Raji (cell line): Measurements from ENCODE around the gene NUP85.
A peak's percentile ranks its signal among the peaks of the same experiment; 100 is the strongest.

Source experiments
- POLR2A ChIP-seq: IDR thresholded peaks from 2 replicates; pipeline ENCODE4 v1.6.1; 2011; ENCODE audit warnings: low read depth, low read length, control low read depth; ENCODE audit not compliant: insufficient read depth

NUP85 gene

DNA sequence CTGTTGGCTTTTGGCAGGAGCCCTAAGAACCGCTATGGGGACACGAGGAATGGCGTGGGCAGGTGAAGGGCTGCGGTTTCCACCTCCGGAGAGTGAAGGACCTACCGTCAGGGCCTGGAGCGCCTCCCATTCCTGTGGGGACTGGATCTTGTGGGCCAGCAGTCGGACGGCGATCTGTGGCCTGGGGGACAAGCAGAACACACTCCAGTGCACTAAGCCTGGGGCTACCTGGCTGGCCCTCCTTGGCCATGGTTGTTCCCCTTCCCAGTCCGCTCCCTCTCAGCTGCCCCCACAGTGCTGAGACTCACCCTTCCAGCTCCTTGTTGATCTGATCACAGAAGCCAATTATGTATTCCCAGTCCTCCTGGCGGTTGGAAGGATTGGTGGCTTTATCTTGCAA is 40.9 kb downstream of the NUP85 start:
- TF ChIP-seq POLR2A: no peak

GRCh38 chr17:75249564-75249963 is 44.1 kb downstream of the NUP85 start:
- no peak for TF ChIP-seq POLR2A

GRCh38 chr17:75250009-75250471 is 44.6 kb downstream of the NUP85 start:
- TF ChIP-seq POLR2A: no peak

GRCh38 chr17:75252039-75252816 is 46.7 kb downstream of the NUP85 start:
- no peak for TF ChIP-seq POLR2A

GRCh38 chr17:75260641-75261335 is 55.3 kb downstream of the NUP85 start:
- TF ChIP-seq POLR2A: no peak

- TF ChIP-seq POLR2A: peak; percentile 82
These were observed 56.0 kb downstream of the NUP85 start, which contains the start of the genes GGA3 and MRPS7 for GRCh38 chr17:75261336-75262111. Gene GGA3 (minus strand): TSS chr17:75261606. CDS start chr17:75261587, 19 bp downstream. Gene MRPS7 (plus strand): TSS chr17:75261879. CDS start chr17:75261901, 22 bp downstream.

- no peak for TF ChIP-seq POLR2A
These were observed 56.7 kb downstream of the NUP85 start for GRCh38 chr17:75262112-75262606.

DNA sequence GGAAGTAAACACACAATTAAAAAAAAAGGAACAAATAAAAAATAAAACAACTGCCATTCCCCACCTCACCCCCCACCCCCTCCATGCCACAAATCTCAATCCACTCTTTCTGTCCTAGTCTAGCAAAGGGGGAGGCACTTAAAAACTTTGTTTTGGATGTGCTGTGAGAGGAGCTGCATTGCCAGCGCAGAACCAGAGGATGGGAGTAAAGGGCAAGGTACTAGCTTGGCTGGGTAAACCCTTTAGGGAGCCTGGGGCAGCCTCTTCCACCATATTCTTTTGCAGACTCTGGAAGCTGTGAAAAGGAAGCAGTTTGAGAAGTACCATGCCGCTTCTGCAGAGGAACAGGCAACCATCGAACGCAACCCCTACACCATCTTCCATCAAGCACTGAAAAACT is 57.6 kb downstream of the NUP85 start:
- TF ChIP-seq POLR2A: no peak

DNA sequence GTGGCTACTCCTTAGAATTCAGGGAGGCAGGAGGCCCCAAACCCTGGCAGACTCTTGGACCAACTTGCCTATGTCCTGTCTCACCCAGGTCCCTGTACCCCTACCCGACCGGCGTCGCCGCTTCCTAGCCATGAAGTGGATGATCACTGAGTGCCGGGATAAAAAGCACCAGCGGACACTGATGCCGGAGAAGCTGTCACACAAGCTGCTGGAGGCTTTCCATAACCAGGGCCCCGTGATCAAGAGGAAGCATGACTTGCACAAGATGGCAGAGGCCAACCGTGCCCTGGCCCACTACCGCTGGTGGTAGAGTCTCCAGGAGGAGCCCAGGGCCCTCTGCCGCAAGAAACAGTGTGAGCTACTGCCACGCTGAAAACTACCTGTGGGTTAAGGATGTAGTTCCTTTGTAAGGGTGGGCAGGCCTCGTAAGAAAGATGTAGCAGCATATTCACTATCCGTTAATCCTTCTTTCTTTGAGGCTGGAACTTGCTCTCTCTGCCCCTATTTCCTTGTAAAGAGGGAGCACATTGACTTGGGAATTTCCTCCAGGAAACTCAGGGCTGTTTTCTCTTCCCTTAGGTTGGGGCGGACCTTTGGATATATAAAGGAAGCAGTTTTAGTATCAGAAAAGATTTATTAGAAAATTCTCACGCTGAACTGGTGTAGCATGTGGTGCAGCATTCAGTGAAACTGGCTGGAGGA is 60.3 kb downstream of the NUP85 start:
- no peak for TF ChIP-seq POLR2A

- no peak for TF ChIP-seq POLR2A
These were observed 61.1 kb downstream of the NUP85 start for GRCh38 chr17:75266316-75267152.

GRCh38 chr17:75267153-75267410 is 61.6 kb downstream of the NUP85 start:
- no peak for TF ChIP-seq POLR2A

DNA sequence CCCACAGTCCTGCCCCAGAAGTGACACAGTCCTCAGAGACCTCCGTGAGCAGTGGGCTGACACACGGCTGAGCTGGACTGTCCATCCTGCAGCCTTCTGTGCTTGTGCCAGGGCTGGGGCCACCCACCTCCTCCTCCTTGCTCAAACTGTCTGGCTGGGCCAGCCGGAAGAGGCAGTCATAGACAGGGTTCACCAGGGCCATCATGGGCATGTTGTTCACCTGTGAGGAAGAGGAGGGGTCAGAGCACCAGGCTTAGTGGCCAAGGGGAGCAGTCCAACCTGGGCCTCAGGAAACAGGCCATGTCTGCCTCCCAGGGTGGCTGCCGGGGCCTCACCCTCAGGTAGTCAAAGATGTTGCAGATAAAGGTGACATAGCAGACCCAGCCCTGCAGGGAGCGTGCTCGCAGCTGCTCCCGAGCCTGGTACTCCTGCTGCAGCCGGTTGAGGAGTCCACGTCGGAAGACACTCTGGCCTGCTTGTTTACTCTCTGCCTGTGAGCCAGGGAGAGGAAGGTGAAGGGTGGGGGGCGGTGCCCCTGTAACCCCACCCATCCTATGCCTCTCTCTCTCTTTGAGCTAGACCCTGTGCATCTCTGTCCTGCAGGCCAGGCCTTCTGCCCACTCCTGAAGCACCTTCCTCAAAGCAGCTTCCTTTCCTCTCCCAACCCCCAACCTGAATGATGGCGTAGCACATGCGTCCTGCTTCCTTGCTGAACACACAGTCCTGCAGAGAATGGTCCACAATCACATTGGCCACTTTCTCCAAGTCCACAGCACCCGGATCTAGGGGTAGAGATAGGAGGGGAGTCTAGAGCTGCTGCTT is 62.1 kb downstream of the NUP85 start:
- peak; percentile 53 for TF ChIP-seq POLR2A

GRCh38 chr17:75269844-75270217 is 64.4 kb downstream of the NUP85 start:
- TF ChIP-seq POLR2A: no peak
